HG03175 (cell line): ENCODE measurements around the gene RBFOX2.

Experiments
- ATAC-seq: cut with Tn5 transposase; IDR thresholded peaks from one replicate; pipeline ENCODE4 v1.9.1; 2021; ENCODE audit warnings: mild to moderate bottlenecking, moderate library complexity; ENCODE audit not compliant: unreplicated experiment

RBFOX2 gene

GRCh38 chr22:35904752-35905151, 123.9 kb downstream of the RBFOX2 start:
- no peak for ATAC-seq

- no peak for ATAC-seq
Measured at GRCh38 chr22:35904336-35904692, 124.3 kb downstream of the RBFOX2 start.

- ATAC-seq = no peak
Measured at GRCh38 chr22:35903571-35904335, 124.9 kb downstream of the RBFOX2 start.

- no peak for ATAC-seq
Measured at GRCh38 chr22:35900483-35901168, 128.0 kb downstream of the RBFOX2 start.

GRCh38 chr22:35899736-35900135, 128.9 kb downstream of the RBFOX2 start:
- no peak for ATAC-seq

GRCh38 chr22:35896111-35896705, 132.4 kb downstream of the RBFOX2 start:
- no peak for ATAC-seq

- ATAC-seq = no peak
Measured at GRCh38 chr22:35894937-35895708, 133.5 kb downstream of the RBFOX2 start.

- ATAC-seq = no peak
Measured at GRCh38 chr22:35894464-35894878, 134.2 kb downstream of the RBFOX2 start.

GRCh38 chr22:35893698-35894097, 134.9 kb downstream of the RBFOX2 start:
- no peak for ATAC-seq

- ATAC-seq = no peak
Measured at GRCh38 chr22:35892192-35892591, 136.4 kb downstream of the RBFOX2 start.

- ATAC-seq = no peak
Measured at GRCh38 chr22:35891442-35891841, 137.2 kb downstream of the RBFOX2 start.

GRCh38 chr22:35889071-35889470, 139.6 kb downstream of the RBFOX2 start:
- no peak for ATAC-seq

GRCh38 chr22:35888181-35888870, 140.3 kb downstream of the RBFOX2 start:
- no peak for ATAC-seq

- no peak for ATAC-seq
Measured at GRCh38 chr22:35887296-35887875, 141.2 kb downstream of the RBFOX2 start.

- no peak for ATAC-seq
Measured at GRCh38 chr22:35886309-35886708, 142.3 kb downstream of the RBFOX2 start.

- ATAC-seq = no peak
Measured at GRCh38 chr22:35884529-35884928, 144.1 kb downstream of the RBFOX2 start.

- no peak for ATAC-seq
Measured at GRCh38 chr22:35883031-35883620, 145.5 kb downstream of the RBFOX2 start.

GRCh38 chr22:35882211-35883030, 146.2 kb downstream of the RBFOX2 start:
- no peak for ATAC-seq

- ATAC-seq = no peak
Measured at GRCh38 chr22:35879351-35879750, 149.3 kb downstream of the RBFOX2 start.
